Activated CD8-positive, alpha-beta memory T cell treated with anti-CD3 and anti-CD28 coated beads, Interleukin-2, amount 50 U/mL, for 1 hour (primary cell): ENCODE results near the gene ATP12A.
"Not testable (repeated sequence)": the region's sequence is repeated elsewhere in the genome, so short reads cannot be mapped to it uniquely, and the experiment has no call there.

Experiments
- DNase-seq: peaks from one replicate; pipeline ENCODE4 v3.0.0-alpha.2; 2020; ENCODE audit errors: extremely low read depth

The ATP12A gene

GRCh38 chr13:24730873-24731567 lies 50.8 kb downstream of the ATP12A start:
- DNase-seq = not testable (repeated sequence)

- no peak for DNase-seq
These were observed 54.7 kb downstream of the ATP12A start for GRCh38 chr13:24734950-24735349.

- DNase-seq = no peak
These were observed 56.8 kb downstream of the ATP12A start for GRCh38 chr13:24737042-24737441.

- DNase-seq = no peak
These were observed 58.2 kb downstream of the ATP12A start for GRCh38 chr13:24738366-24738847.

GRCh38 chr13:24740014-24740890 lies 60.0 kb downstream of the ATP12A start:
- DNase-seq = no peak

- DNase-seq = no peak
These were observed 60.9 kb downstream of the ATP12A start for GRCh38 chr13:24741016-24741662.

- no peak for DNase-seq
These were observed 61.6 kb downstream of the ATP12A start for GRCh38 chr13:24741791-24742190.

GRCh38 chr13:24742294-24742693 lies 62.1 kb downstream of the ATP12A start:
- DNase-seq = no peak

GRCh38 chr13:24742977-24743376 lies 62.8 kb downstream of the ATP12A start:
- no peak for DNase-seq

- DNase-seq = no peak
These were observed 64.0 kb downstream of the ATP12A start for GRCh38 chr13:24744247-24744646.

GRCh38 chr13:24745516-24745860 lies 65.3 kb downstream of the ATP12A start:
- no peak for DNase-seq

- DNase-seq = no peak
These were observed 65.8 kb downstream of the ATP12A start for GRCh38 chr13:24745861-24746617.

- no peak for DNase-seq
These were observed 66.5 kb downstream of the ATP12A start for GRCh38 chr13:24746618-24747247.

GRCh38 chr13:24747248-24748060 lies 67.2 kb downstream of the ATP12A start:
- DNase-seq = no peak

GRCh38 chr13:24748061-24748400 lies 67.8 kb downstream of the ATP12A start:
- no peak for DNase-seq

GRCh38 chr13:24759197-24759596 lies 79.0 kb downstream of the ATP12A start:
- DNase-seq = no peak
